ENCODE measurements around the gene BMP7.

Gene BMP7

DNA sequence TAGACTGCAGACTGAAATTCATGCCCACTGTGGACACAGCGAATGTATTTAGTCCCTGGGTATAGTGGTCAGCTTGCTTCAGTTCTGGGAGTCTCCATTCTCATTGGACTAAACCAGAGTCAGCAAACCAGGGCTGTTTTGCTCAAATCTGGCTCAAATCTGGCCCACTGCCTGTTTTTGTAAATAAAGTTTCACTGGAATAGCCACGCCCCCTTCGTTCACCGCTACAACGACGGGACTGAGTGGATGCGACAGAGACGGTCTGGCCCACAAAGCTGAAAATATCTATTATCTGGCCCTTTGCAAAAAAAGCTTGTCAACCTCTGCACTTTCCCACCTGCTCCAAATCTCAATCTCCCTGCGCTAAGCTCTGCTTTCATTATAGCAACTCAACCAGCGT is 135.4 kb downstream of the BMP7 start:
- no peak for FAIRE-seq
- no peak for TF ChIP-seq POLR2A (IDR thresholded peaks at IDR 0.05; ENCODE audit: low read depth, low read length)
- TF ChIP-seq POLR2AphosphoS5 (IDR thresholded peaks at IDR 0.05; ENCODE audit: low read depth, low read length), result no peak
- TF ChIP-seq TAF1 (IDR thresholded peaks at IDR 0.05; ENCODE audit: borderline replicate concordance, low read depth, low read length), result no peak
- no peak for DNase-seq (ENCODE audit: insufficient read length)

DNA sequence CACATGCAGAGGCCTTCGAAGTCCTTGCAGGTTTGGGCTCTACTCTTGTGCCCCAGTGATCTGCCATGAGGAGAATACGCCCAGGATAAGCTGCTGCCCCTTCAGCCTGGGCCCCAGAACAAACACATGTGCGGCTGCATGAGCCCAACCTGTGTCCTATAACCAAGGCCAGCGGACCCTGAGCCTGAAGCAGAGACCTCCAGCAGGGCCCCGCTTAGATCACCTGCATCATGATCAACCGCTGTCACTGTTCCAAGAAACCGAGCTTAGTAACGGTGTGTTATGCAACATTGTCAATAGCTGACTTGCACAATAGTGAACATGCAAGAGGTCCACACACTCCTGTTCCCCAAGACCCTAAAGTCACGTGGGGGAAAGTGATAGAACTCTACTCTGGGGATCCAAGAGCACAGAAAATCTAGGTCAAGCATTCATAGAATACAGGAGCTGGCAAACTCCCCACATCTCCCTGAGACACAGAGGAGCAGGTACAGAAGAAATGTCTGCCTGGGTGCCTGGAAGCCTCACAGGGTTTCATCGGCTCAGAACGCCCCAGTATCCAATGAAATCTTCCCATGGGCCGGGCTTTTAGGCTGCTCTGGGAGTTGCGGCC is 136.2 kb downstream of the BMP7 start:
- DNase-seq (ENCODE audit: insufficient read length), result no peak
- no peak for TF ChIP-seq POLR2AphosphoS5 (IDR thresholded peaks at IDR 0.05; ENCODE audit: low read depth, low read length)
- no peak for TF ChIP-seq TAF1 (IDR thresholded peaks at IDR 0.05; ENCODE audit: borderline replicate concordance, low read depth, low read length)
- no peak for TF ChIP-seq POLR2A (IDR thresholded peaks at IDR 0.05; ENCODE audit: low read depth, low read length)
- no peak for FAIRE-seq

DNA sequence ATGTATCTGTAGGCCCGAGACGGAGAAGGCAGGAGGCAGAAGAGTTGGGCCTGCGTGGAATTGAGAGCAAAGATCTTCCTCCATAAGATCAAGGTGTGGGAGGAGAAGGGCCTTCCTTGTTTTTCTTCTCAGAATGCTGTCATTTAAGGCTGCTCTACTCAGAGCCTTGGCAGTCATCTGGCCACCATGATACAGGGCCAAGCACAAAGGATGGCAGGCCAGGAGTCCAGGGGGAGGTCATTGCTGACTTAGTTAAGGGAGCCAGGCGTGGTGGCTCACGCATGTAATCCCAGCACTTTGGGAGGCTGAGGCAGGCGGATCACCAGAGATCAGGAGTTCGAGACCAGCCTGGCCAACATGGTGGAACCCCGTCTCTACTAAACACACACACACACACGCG is 137.1 kb downstream of the BMP7 start:
- no peak for FAIRE-seq
- TF ChIP-seq TAF1 (IDR thresholded peaks at IDR 0.05; ENCODE audit: borderline replicate concordance, low read depth, low read length), result no peak
- TF ChIP-seq POLR2AphosphoS5 (IDR thresholded peaks at IDR 0.05; ENCODE audit: low read depth, low read length), result no peak
- DNase-seq (ENCODE audit: insufficient read length), result no peak

DNA sequence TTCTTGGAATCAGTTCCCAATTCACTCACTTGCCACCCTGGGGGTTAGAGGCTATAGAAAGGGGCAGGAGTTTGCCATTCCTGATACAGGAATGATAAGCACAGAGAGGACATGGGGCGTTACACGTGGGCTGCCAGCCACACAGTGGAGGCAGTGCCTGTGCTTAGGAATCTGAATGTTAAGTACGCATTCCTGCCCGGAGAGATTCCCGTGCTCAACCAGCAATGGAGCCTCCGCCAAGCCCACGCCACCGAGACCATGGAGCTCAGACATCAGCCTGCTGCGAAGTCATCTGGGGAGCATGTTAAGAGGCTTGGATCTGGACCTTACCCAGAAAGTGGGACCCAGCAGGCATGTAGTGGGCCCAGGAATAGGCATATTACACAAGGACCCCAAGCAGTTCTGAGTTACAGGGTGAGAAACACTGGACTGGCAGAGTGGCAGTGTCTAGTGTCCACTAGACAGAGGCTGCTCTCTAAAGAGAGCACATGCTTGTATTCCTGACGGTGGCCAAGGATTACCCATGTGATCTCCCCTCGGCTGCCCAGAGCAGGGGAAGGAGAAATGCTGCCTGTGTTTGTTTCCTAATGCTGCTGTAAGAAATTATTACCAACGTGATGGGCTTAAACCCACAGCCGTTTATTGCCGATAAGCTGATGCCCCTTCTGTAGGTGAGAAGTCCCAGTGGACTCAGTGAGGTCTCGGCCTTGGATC is 138.2 kb downstream of the BMP7 start:
- DNase-seq (ENCODE audit: insufficient read length), result no peak
- TF ChIP-seq POLR2A (IDR thresholded peaks at IDR 0.05; ENCODE audit: low read depth, low read length), result no peak
- no peak for TF ChIP-seq POLR2AphosphoS5 (IDR thresholded peaks at IDR 0.05; ENCODE audit: low read depth, low read length)
- no peak for TF ChIP-seq TAF1 (IDR thresholded peaks at IDR 0.05; ENCODE audit: borderline replicate concordance, low read depth, low read length)
- FAIRE-seq, result no peak

DNA sequence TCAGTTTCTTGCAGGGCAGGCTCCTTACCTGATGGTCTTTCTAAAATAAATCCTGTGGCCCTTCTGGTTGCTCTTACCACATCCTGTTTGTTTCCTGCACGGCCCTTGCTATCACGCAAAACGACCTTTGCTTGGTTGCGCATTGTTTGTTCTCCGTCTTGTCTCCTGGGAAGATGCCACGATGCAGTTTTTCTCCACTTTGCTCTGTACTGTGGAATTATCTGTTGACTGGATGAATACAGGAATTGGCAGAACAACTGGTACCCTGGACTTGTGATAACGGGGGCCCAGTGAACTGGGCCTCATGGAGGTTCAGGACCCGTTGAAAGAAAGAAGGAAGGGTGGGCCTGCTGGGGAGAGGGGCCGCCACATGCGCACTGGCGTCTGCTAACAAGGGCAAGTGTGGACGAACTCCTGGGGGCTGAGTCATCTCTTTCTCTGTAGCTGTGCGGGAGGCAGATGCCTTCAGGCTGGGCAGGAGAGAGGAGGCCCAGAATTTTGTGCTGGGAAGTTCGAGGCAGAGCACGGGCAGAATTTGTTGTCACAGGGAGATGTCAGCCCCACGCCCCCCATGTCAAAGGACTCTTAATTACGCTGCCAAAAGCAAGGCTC is 139.9 kb downstream of the BMP7 start:
- DNase-seq (ENCODE audit: insufficient read length) (no peak), FAIRE-seq (no peak)
- no peak for TF ChIP-seq TAF1 (IDR thresholded peaks at IDR 0.05; ENCODE audit: borderline replicate concordance, low read depth, low read length)
- TF ChIP-seq POLR2A (IDR thresholded peaks at IDR 0.05; ENCODE audit: low read depth, low read length), result no peak
- no peak for TF ChIP-seq POLR2AphosphoS5 (IDR thresholded peaks at IDR 0.05; ENCODE audit: low read depth, low read length)

DNA sequence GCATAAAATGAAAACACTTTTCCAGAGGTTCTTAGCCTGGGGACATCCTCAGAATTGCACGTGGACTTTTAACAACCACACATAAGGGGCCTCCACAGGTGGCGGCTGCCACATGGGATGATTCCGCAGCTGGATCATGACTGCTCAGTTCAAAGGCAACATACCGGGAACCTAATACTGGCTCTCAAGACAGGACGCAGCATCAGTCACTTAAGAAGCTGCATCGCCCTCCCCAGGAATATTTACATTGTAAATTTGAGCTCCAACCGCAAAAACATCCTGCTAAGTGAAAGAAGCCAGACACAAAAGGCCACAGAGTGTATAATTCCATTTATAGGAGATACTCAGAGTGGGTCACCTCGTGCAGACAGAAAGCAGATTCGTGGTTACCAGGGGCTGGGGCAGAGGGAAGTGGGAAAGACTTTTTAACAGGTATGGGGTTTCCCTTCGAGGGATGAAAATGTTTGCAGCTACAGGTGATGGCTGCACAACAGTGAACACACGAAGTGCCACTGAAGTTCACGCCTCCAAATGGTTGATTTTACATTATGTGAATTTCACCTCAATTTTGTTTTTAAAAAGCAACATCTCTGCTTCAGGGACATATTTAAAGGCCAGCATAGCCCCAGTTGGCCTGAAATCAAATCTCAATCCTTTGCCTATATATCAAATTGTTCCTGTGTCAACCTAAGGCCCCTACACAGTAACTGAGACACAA is 141.5 kb downstream of the BMP7 start:
- TF ChIP-seq POLR2AphosphoS5 (IDR thresholded peaks at IDR 0.05; ENCODE audit: low read depth, low read length), result no peak
- no peak for TF ChIP-seq TAF1 (IDR thresholded peaks at IDR 0.05; ENCODE audit: borderline replicate concordance, low read depth, low read length)
- TF ChIP-seq POLR2A (IDR thresholded peaks at IDR 0.05; ENCODE audit: low read depth, low read length), result no peak
- FAIRE-seq, result no peak

DNA sequence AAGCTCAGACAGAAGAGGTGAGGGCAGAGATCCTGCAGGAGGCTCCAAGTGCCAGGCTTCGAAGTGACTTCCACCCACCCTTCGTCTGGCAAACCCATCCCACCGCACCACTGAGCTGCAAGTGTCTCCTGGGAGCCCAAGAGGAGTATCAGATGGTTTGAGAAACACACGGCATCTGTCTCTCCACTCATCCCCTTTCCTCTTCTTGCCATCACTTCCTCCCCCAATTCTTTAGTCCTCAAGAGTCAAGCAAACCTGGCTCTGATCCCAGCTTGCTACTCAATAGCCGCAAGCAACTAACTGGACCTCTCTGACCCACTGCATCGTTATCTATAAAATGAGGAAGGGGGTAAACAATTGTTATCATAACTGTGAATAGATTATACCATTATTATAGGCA is 142.1 kb downstream of the BMP7 start:
- DNase-seq (ENCODE audit: insufficient read length) (no peak), FAIRE-seq (no peak)
- TF ChIP-seq POLR2A (IDR thresholded peaks at IDR 0.05; ENCODE audit: low read depth, low read length) (no peak), POLR2AphosphoS5 (IDR thresholded peaks at IDR 0.05; ENCODE audit: low read depth, low read length) (no peak), TAF1 (IDR thresholded peaks at IDR 0.05; ENCODE audit: borderline replicate concordance, low read depth, low read length) (no peak)

More for the DNA sequence above, 141.5 kb downstream of the BMP7 start:
- DNase-seq (ENCODE audit: insufficient read length), result no peak

DNA sequence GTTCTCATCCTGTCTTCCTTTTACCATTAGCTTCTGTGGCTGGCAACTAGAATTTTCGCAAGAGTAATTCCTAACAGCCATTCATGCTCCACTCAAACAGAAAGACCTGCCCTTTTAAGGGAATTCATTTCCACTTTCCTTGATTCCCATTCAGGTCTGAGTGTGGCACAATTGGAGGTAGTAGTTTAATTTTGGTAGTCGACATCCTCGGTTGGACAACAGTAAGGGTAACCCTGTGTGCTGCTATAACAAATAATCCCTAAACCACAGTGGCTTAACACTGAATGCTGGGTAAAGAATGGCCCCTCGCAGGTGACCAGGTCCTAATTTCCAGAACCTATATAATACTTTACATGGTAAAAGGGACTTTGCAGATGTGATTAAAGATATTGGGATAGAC is 142.9 kb downstream of the BMP7 start:
- FAIRE-seq (no peak), DNase-seq (ENCODE audit: insufficient read length) (no peak)
- no peak for TF ChIP-seq TAF1 (IDR thresholded peaks at IDR 0.05; ENCODE audit: borderline replicate concordance, low read depth, low read length)
- no peak for TF ChIP-seq POLR2AphosphoS5 (IDR thresholded peaks at IDR 0.05; ENCODE audit: low read depth, low read length)
- TF ChIP-seq POLR2A (IDR thresholded peaks at IDR 0.05; ENCODE audit: low read depth, low read length), result no peak

DNA sequence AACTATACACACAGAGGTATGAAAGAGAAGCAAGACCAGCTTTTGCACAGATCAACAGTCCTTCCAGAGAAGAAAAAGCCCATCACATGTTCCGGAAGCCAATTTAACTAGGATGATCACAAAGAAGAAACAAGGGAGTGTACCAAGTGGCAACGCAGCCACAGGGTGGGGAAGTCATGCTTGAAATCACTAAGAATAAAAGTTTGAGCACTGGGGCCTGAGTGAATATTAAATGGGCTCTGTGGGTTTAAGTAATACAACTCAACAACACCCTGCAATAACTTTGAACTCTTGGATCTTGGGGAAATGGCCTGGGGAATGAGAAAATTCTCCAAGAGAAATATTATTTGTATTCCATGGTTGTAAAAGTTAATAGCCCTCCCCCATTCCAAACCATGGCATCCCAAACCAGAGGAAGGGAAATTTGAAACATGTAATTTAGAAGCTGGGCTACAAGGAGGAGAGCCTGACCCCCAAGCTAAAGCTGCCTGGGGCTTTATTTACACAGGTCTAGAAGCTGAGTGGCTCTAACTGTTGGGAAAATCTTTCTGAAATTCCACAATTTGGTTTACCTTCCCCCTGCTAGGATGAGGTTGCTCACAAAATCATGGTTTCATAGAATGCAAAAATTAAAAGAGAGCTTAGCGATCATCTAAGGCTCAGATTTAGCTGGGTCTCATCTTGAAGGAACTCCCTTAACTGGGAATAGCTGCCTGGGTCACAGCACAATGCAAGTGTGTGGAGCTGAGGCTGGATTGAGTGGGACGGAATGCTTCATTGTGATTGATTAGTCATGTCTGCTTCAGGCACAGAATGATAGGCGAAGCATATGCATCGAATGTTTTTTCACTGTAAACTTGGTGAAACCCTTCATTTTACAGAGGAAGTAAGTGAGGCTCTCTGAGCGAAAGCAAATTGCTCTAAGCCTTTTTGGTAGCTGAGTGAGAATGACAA is 143.6 kb downstream of the BMP7 start:
- FAIRE-seq (no peak), DNase-seq (ENCODE audit: insufficient read length) (no peak)
- TF ChIP-seq TAF1 (IDR thresholded peaks at IDR 0.05; ENCODE audit: borderline replicate concordance, low read depth, low read length) (no peak), POLR2A (IDR thresholded peaks at IDR 0.05; ENCODE audit: low read depth, low read length) (no peak), POLR2AphosphoS5 (IDR thresholded peaks at IDR 0.05; ENCODE audit: low read depth, low read length) (no peak)

DNA sequence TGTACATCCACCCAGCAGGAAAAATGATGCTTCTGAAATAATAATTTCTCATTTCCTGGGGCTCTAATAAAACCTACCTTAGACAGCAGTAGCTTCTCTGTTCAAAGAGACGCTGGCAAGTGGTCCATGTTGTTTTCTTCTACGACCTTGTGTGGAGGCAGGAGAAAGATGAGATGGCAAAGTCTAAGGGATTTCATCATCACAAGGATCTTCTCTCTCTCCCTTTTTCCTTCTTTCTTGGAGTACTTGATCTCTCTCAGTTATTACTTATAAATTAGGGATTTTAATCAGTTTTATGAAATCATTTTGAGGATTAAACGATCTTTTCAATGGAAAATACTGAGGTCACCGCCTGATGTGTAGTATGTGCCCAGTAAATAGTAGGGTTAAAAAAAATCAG is 147.5 kb downstream of the BMP7 start:
- DNase-seq (ENCODE audit: insufficient read length), result no peak
- FAIRE-seq, result no peak
- TF ChIP-seq POLR2AphosphoS5 (IDR thresholded peaks at IDR 0.05; ENCODE audit: low read depth, low read length) (no peak), TAF1 (IDR thresholded peaks at IDR 0.05; ENCODE audit: borderline replicate concordance, low read depth, low read length) (no peak), POLR2A (IDR thresholded peaks at IDR 0.05; ENCODE audit: low read depth, low read length) (no peak)
